Upper lobe of left lung (tissue), 4 donors: ENCODE results near the gene PPM1J.

Experiments
- POLR2A ChIP-seq, 4 donors: fragments of 450-650 bp; IDR thresholded peaks; one replicate each; pipeline ENCODE4 v1.5.1; 2016 to 2017; ENCODE audit warnings: antibody characterized with exemption in 4 of 4, mild to moderate bottlenecking in 2 of 4
- POLR2AphosphoS5 ChIP-seq, 2 donors: sonication (generic); formaldehyde crosslinking; IDR thresholded peaks; one replicate each; pipeline ENCODE4 v1.5.1; 2017; ENCODE audit warnings: antibody characterized with exemption in 2 of 2
- TF ChIP-seq, protein P1 (sequence below), 6 experiments: fragments of 450-650 bp in 4 of 6; fragments of 200-600 bp in 2 of 6; sonication (generic) in 2 of 6; IDR thresholded peaks; one replicate each; pipeline ENCODE4 v1.5.1; 2016 to 2019; ENCODE audit warnings: antibody characterized with exemption in 6 of 6

DNA sequence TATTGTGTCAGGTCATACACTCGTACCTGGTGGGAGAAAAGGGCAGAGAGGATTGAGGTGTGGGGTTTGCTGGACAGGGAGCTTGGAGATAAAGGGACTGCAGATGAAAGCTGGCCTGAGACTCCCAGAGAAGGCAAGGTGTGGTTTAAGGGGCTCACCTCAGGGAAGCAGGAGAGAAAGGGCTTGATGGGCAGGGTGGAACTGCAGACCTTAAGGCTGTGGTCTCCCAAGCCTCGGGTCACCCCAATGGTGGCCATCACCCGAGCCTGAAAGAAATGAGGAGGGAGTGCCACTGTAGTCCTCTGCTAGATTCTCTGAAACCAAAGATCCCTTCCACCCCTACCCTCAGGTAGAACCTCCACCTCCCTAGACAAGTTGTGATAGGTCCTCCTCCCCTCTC, 4.5 kb downstream of the PPM1J start:
- TF ChIP-seq, protein P1, sequence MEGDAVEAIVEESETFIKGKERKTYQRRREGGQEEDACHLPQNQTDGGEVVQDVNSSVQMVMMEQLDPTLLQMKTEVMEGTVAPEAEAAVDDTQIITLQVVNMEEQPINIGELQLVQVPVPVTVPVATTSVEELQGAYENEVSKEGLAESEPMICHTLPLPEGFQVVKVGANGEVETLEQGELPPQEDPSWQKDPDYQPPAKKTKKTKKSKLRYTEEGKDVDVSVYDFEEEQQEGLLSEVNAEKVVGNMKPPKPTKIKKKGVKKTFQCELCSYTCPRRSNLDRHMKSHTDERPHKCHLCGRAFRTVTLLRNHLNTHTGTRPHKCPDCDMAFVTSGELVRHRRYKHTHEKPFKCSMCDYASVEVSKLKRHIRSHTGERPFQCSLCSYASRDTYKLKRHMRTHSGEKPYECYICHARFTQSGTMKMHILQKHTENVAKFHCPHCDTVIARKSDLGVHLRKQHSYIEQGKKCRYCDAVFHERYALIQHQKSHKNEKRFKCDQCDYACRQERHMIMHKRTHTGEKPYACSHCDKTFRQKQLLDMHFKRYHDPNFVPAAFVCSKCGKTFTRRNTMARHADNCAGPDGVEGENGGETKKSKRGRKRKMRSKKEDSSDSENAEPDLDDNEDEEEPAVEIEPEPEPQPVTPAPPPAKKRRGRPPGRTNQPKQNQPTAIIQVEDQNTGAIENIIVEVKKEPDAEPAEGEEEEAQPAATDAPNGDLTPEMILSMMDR (IDR thresholded peaks at IDR 0.05), result no peak
- TF ChIP-seq POLR2A (IDR thresholded peaks at IDR 0.05) (no peak), POLR2AphosphoS5 (IDR thresholded peaks at IDR 0.05) (no peak)
